Measurements from ENCODE around the gene NLN.

DNA sequence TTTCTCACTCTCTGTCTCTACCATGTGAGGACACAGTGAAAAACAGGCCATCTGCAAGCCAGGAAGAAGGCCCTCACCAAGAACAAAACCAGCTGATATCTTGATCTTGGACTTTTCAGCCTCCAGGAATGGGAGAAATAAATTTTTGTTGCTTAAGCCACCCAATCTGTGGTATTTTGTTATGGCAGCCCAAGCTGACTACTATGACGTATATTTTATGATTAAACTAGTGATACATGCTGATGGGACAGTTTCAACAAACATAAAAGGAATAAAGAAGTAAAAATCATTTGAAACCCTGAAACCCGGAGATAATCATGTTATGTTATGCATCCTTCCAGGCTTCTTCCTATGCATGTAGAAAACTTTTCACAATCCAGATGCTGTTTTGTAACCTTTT is 132.9 kb downstream of the NLN start:
- TF ChIP-seq, protein P1, sequence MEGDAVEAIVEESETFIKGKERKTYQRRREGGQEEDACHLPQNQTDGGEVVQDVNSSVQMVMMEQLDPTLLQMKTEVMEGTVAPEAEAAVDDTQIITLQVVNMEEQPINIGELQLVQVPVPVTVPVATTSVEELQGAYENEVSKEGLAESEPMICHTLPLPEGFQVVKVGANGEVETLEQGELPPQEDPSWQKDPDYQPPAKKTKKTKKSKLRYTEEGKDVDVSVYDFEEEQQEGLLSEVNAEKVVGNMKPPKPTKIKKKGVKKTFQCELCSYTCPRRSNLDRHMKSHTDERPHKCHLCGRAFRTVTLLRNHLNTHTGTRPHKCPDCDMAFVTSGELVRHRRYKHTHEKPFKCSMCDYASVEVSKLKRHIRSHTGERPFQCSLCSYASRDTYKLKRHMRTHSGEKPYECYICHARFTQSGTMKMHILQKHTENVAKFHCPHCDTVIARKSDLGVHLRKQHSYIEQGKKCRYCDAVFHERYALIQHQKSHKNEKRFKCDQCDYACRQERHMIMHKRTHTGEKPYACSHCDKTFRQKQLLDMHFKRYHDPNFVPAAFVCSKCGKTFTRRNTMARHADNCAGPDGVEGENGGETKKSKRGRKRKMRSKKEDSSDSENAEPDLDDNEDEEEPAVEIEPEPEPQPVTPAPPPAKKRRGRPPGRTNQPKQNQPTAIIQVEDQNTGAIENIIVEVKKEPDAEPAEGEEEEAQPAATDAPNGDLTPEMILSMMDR (IDR thresholded peaks at IDR 0.05 in 4 of 5, conservative IDR thresholded peaks at IDR 0.05 in 1 of 5) = no peak
- no peak for TF ChIP-seq POLR2A (IDR thresholded peaks at IDR 0.05)

All from gastrocnemius medialis (tissue), 4 donors.